SIG-M5 treated with dmso at 0.1 percent for 504 hours (cell line): ENCODE measurements around the gene SLC5A3.

Experiments
- DNase-seq: peaks from one replicate; lab custom pipeline; 2025; ENCODE audit not compliant: unreplicated experiment; lab: John Stamatoyannopoulos, UW

SLC5A3 gene

DNA sequence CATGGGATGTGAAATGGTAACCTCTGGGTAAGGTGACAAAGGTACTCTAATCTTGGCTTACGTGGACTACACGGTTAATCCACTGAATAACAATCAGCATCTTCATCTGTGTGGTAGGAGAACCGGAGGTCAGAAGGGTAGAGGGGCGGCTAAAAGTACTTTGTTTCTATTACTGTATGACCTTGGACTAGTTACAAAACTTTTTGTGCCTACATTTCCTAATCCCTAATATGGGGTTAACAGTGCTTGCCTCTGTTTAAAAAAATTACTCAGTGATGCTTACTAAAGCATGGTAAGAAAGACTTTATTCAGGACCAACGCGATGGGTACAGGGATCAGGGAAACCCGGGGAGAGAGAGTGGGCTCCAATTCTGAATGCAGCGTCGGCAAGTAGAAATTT lies 1.7 kb upstream of the SLC5A3 start:
- DNase-seq, result no peak

DNA sequence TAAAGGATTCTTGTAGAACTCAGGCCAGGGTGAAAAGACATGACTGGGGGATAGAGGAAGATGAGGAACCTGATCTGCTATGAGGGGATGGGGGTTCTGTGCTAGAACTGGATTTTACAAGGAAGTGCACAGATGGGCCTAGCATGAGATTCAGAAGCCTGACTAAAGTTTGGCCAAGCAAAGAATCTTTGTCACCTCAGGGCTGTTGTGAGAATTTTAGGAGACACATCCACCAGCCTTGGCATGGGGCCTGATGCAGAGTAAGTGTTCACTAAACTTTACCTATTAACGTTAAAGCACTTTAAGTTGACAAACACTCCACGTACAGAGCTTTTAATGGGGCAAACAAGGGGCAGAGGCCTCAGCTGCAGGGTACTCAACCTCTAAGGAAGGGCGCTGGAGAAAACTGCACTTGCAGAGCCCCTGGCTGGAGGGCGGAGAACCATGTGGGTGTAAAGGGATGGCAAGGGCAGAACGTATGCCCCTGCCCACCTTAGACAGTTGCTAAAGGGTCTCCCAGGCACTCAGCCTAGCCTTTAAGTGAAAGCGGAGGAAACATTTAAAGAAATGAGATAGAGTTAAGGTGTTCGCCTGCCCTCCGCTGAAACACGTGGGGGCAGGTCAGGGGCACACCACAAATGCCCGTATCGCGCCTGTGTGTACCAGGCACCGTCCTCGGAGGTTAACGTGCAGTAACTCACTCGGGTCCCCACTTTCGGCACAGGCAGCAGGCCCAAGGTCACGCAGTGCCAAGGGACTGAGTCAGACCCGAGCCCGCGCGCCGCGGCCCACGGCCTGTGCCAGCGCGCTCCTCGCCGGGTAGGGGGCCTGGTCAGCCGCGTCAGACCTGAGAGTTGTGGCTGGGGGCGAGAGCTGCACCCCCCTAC lies 990 bp upstream of the SLC5A3 start:
- DNase-seq, result no peak

DNA sequence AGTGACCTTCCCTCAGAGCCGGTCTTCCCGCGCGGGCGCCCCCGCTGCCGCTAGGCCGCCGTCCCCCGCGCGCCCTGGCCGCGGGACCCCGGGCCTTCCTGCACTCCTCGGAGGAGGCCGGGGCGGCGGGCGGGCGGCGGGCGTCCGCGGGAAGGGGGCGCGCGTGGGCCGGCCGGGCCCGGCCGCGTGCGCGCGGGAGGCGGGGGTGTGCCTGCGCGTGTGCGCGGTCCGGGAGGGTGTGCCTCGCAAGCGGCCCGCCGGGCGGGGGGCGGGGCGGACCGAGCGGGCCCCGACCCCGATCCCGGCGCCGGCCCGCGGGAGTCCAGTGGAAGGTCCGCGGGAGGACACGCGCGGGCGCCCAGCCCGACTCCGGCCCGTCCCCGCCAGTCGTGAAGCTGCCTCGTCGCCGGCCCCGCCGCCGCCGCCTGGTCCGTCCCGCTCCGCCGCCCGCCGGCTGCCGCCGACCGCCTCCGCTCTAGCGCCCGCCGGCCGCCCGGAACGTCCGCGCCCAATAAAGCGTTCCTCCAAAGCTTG lies 438 bp downstream of the SLC5A3 start:
- DNase-seq, result no peak

DNA sequence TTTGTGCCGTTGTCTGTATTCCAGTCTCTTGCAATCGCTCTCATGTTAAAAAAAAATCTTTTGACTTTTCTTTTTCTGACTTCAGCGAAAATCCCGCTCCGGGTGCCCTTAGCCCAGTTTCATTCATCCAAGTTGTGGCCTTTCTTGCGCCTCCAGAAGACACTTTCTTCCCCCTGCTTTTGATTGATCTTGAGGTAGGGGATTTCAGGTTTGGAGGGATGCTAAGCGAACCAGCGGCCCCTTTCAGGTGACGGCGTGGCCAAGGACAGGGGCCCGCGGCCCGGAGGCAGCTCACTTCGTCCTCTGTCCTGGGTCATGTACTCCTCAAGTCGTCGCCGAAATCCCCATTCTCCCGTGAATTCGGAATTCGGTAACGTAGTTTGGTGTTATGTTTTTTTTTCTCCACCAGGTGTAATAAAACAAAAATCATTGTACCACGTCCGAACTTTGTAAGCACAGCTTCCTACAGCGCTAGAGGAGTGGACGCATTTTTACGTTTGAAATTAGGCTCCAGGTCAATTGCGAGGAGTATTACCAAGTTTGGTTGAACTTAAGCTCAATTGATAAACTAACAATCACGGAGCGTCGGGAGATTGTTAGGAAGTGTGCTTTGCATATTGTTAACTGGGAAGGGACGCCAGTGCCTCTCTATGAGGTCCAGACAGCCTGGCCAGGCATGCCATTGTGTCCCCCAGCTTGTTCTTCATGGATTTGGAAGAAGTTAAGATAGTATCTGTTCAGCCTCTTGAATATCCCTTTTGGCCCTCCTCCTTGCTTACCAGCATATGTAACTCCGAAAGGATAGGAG lies 1.1 kb downstream of the SLC5A3 start:
- DNase-seq, result no peak

DNA sequence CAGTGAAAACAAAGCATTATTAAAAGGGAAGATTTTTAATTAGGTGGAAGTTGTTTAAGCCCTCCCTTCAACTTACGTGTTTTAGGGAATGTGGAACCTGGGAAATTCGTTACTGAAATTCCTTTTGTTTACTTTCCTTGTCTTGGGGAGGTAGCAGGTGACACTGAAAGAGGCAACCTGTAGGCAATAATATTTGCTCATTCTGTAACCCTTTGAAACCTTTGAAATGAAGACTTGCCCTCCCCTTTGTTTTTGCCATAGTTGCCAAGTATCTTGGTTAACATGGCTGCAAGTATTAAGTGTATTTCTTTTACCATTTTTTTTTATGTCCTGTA lies 1.7 kb downstream of the SLC5A3 start:
- DNase-seq, result no peak

DNA sequence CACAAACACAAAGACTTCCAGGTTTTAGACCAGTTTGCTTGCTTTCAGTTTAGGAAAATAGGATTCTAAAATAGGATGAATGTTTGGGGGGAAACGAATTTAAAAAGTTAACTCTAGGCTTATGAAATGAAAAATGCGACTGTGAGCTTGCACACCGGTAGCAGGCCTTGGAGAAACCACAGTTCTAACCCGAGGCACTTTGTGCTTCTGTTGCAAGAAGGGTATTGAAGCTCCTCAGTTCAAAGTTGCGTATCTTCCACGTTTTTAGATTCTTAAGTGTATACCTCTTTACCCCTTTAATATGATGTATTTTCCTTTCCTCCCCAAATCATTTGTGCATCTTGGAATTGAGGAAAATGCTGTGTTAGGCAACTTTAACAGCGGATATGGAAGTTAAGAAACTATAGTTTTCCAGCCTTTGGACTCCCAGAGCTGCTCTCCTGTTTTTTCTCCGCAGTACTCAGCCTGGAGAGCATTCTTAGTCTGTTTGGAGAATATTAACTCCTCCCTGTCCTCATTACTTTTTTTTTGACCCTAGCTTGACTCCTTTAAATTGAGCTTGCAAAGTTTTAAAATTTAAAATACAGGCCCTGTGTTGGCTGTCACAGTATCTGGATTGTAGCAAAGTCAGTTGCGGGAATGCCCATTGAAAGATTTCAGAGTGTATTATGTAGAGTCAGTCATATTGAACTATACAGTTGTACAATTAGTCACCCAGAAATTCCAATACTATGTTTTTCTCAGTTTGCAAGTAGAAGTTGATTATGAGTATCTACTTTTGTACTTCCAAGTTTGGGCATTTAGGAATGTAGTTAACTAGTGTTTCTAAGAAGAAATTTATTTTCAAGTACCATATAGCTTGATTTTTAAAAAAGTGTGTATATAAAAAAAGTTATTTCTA lies 2.6 kb downstream of the SLC5A3 start:
- peak; percentile 54 for DNase-seq

DNA sequence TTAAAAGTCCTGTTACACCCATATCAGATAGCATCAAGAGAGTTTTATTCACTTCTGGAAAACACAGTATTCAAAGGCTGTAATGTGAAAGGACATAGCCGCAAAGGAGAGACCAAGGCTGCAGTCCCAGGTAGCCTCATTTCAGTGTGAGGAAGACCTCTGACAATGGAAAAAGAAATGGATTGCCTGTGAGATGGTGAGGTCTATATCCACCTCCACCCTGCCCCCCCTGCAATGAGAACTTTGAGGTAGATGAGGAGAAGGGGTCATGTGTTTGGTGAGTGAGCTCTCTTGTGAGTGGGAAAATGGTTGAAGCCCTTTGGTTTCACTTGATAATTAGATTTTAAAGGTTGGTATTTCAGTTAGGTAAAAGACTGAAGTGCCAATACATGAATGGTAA lies 3.5 kb downstream of the SLC5A3 start:
- DNase-seq, result no peak

DNA sequence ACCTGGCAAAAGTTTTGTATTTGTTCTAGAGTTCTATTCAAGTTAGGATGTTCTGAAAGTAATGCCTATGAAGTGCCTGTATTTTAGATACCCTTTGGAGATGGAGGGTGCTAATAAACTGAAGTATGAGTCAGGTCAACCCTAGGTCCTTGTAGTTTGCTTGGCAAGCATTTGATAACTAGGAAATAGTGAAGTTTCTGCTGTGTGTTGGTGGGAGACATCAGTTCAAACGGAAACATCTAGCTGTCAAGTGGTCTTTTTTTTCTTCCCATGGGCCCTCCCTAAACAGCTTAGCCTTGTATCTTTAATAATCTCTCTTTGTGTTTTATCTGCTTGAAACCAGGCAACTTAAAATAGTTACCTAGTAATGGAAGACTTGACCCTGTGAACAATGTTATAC lies 4.5 kb downstream of the SLC5A3 start:
- DNase-seq, result no peak

DNA sequence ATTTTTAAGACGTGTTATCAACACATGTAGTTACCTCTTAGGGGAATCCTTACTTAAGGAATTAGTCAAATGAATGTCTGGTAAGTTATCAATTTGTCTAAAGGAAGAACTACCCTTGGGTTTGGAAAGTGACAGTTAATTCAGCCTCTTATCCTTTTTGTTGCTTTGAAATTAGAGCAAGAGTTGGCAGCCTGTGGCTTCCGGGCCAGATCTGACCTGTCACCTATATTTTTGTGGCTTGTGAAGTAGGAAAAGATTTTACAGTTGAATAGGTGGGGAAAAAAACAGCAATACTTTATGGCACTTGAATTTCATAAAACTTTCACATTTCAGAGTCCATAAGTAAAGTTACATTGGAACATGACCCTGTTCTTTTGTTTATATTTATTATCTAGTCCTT lies 5.5 kb downstream of the SLC5A3 start:
- no peak for DNase-seq

DNA sequence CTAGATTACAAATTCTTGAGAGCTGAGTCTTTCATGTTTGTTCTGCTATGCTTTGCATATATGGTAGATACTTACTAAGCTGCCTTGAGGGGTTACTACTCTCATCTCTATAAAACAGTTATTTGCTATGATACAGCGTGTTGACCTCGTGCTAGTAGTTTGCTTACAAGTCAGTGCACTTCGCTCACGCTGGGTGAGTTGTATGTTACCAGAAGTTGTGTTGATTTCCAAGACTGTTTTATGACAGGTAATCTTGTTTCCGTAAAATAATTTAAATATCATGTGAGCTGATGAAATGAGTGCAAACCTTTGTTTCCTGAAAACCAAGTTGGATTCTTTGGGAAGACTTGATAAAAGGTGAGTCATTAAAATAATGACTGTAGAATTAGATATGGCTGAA lies 7.3 kb downstream of the SLC5A3 start:
- DNase-seq, result no peak

DNA sequence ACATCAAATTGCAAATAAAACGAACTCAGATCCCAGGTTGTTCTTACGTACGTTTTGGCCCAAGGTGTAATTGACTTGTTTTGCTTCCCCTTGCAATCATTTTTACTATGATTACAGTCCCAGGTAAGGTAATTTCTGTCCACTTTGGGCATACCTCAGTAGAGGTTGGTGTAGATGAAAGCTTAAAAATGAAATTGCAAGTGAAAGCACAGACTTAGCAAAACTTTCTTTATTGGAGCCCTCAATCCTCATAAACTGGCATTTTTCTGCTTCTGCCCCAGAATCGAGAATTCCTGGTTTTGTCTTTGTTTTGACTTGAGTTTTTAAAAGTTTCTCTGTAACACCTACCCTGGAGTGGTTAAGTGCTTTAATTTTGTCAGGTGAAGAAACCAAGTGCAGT lies 9.4 kb downstream of the SLC5A3 start:
- DNase-seq, result no peak

DNA sequence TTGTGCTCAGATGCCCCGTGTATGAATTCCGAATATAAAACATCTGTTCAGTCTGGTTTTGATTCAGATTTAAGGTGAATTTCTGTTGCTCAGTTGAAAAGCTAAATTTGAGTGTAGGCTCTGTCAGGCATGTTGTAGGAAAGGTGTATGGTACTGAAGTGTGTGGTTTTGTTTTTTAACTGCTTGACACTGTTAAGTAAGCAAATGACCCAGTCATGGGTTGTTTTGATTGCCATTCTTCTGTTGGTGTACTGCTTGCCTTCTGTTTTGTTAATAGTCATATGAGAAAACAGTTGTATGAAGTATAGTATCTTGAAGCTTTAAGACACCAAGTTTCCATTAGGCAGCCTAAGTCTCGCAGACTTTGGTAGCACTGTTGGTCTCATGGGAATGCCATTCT lies 10.0 kb downstream of the SLC5A3 start:
- DNase-seq, result no peak

DNA sequence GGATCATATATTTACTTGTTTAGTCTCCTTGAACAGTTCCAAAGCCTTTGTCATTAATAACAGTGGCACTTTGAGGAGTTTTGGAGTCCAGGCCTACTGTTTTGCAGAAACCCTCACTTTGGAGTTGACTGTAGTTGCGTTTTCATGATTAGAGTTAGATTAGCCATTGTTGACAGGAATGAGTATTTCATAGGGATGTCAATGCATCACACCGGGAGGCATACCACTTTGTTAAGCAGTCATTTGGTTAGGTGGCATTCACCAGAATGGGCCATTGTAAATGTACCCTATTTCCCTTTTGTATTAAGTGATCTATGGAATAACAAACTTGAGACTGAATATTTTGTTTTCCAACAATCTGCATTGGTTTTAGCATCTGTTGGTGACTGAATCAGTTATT lies 11.8 kb downstream of the SLC5A3 start:
- DNase-seq, result no peak

DNA sequence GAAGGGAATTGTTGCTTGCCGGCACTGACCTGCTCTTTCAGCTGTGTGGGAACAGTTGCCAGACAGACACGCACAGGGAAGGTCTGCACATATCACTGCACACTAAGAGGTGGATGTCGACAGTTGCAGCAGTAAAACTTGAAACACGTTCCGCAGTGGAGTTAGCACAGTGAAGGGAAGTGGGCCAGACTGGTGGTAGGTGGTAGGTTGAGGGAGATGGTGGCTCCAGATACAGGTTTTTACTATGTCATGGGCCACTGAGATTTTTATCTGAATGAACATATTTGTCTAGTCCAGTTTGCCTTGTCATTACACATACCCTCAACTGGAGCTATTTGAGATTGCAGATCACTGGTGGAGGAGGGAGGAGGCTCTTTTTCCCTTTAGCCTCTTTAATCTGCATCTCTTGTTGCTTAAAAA lies 13.5 kb downstream of the SLC5A3 start:
- DNase-seq, result no peak

DNA sequence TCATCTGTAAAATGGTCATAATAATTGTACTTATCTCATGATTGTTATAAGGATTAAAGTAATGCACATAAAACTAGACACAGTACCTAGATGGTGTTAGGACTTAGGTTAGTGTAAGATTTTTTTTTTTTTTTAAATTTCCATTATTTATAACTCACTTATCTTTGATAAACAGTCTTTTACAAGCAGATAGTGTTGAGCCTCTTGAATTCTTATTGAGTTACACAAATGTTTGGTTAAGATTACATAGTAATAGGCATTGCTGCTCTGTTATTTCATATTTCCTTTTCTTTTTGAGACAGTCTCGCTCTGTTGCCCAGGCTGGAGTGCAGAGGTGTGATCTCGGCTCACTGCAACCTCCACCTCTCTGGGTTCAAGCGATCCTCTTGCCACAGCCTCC lies 15.4 kb downstream of the SLC5A3 start:
- no peak for DNase-seq

DNA sequence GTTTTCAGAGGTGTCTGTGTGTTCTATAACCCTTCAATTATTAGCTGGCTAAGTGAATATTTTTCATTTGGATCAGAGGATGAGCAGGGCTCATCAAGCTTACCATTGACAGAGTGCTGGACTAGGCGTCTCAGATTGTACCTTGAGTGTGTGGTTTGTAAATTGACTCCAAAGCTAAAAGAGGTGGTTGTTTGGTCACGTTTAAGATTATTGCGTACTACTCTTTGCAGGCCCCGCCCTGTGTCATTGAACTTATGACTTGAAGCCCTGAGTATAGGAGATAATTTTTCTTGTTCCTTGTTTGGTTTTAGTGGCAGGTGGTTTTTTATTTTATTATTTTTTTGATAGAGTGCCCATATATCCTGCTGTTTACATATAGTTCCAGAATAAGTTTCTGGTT lies 17.7 kb downstream of the SLC5A3 start:
- DNase-seq, result no peak

DNA sequence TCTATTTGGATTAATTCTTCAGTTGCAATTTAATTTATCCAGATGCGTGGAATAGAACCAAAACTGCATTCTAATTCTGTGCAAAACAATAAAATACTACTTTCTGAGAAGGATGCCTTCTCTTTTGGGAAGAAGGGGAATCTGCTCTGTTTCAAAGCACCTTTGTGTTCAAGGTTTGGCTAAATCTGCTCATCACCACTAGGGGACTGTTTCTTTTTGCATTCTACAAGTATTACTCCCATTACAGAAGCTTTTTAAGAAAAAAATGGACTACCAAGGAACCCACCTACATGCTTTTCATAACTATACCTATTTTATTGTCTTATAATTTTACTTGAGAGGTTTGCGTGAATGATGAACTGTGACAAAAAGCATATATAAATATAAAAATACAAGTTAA lies 18.2 kb downstream of the SLC5A3 start:
- no peak for DNase-seq

DNA sequence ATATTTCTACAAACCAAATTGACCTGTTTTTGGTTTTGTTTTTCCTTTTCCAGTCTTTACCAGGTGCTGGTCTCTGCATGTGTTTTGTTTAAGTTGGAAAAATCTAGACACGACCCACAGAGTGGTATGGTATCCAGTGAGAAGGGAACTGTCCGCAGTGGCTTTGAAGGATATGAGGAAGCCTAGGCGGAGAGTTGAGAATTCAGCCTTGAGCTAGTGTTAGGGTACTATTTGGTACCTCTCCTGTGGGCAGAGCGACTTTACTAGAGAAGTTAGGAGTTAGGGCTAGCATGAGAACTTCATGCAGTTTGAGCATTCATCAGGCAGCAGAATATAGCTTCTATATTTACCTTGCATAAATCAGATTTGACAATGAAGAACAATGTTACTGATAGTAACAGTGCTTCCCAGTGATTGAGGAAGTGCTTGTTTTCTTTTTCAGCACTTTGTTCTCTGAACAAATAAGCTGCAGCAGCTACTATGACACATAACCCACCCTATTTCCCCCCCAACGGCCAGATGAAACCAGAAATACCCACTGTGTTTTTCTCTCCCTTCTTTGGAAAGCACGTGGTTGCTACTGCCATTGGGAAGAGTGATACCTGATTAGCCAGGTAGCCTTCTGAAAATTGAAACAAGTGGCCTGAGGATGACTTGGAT lies 19.0 kb downstream of the SLC5A3 start:
- no peak for DNase-seq

DNA sequence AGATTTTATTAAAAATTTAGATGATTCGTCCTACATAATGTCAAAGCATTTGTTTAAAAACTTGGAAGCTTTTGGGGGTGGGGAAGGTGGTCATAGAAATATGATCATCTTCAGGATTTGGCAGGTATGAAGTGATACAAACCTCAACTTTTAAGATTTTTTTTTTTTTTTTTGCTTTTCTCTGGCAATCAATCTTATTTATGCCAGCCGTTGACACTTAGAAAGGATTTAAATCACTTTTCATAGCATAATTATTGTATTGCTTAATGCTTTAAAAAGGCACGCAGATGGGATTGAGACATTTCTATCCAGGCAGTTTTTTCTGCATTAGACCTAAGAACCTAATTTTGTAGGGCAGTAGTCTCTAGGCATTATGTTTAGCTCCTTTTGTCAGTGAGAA lies 19.7 kb downstream of the SLC5A3 start:
- DNase-seq, result no peak

DNA sequence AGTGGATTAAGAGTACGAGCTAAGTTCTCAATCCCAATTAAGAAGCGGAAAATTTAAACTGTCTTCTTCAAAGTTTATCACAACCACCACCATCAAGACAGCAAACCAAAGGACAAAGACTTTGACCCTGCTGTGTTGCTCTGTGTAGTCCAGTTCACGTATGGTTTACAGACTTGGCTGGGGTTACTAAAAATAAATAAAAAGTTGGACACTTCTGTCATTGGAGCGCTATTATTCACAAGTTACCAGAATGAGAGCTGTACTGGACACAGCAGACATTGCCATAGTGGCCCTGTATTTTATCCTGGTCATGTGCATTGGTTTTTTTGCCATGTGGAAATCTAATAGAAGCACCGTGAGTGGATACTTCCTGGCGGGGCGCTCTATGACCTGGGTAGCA lies 21.6 kb downstream of the SLC5A3 start:
- DNase-seq, result no peak

DNA sequence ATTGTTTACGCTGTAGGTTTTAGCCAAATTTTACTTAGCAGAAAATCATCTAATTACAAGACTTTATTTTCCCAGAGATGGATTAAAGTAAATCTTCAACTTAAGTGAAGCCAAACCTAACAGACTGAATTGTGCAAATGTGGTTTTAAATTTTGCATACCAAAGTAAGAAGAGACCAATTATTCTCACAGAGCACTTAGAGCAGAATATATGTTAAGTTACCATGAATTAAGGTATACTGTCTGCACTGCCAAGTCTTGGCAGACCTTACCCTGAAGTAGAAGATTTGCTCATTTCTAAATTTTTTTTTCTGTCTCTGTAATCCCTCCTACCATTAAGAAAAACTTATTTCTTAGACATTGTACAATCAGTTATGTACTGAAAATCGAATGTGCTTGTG lies 24.1 kb downstream of the SLC5A3 start:
- DNase-seq, result no peak
